Hepatocyte (in vitro differentiated cells): Measurements from ENCODE around the gene FRMPD4. TPM values are rescaled to one million over a fixed set of nuclear protein-coding genes. Genes with fewer than 3 reads are reported as not detected.

Experiments used
- DNase-seq: peaks from one replicate; pipeline ENCODE4 v3.0.0-alpha.2; 2016; ENCODE audit warnings: low spot score
- H2AFZ ChIP-seq: fragments of 200-600 bp; sonication (generic); 2 replicates; pipeline ENCODE4 v1.6.0; 2016; ENCODE audit warnings: antibody characterized with exemption, mild to moderate bottlenecking
- H3K27ac ChIP-seq: fragments of 200-600 bp; sonication (generic); 2 replicates; pipeline ENCODE4 v1.5.1; 2016; ENCODE audit warnings: mild to moderate bottlenecking
- H3K27me3 ChIP-seq: fragments of 200-600 bp; sonication (generic); 2 replicates; pipeline ENCODE4 v1.6.1; 2016
- H3K36me3 ChIP-seq: fragments of 200-600 bp; sonication (generic); replicated peaks from 2 replicates; pipeline ENCODE4 v1.5.1; 2016; ENCODE audit warnings: low read depth; ENCODE audit not compliant: insufficient read depth
- H3K4me1 ChIP-seq: fragments of 200-600 bp; sonication (generic); 2 replicates; pipeline ENCODE4 v1.5.1; 2016; ENCODE audit warnings: mild to moderate bottlenecking, moderate library complexity; ENCODE audit not compliant: insufficient read depth
- H3K4me2 ChIP-seq: fragments of 200-600 bp; sonication (generic); 2 replicates; pipeline ENCODE4 v1.6.0; 2016
- H3K4me3 ChIP-seq: fragments of 200-600 bp; sonication (generic); 2 replicates; pipeline ENCODE4 v1.5.1; 2016; ENCODE audit warnings: mild to moderate bottlenecking
- H3K79me2 ChIP-seq: fragments of 200-600 bp; sonication (generic); 2 replicates; pipeline ENCODE4 v1.6.0; 2017; ENCODE audit warnings: mild to moderate bottlenecking
- H3K9me2 ChIP-seq: fragments of 200-600 bp; sonication (generic); replicated peaks from 2 replicates; pipeline ENCODE4 v1.6.0; 2017; ENCODE audit warnings: mild to moderate bottlenecking; ENCODE audit not compliant: insufficient read depth
- H3K9me3 ChIP-seq: fragments of 200-600 bp; sonication (generic); 2 replicates; pipeline ENCODE4 v1.5.1; 2016; ENCODE audit warnings: low read depth, mild to moderate bottlenecking
- H4K20me1 ChIP-seq: fragments of 200-600 bp; sonication (generic); 2 replicates; pipeline ENCODE4 v1.6.0; 2016; ENCODE audit warnings: mild to moderate bottlenecking; ENCODE audit not compliant: insufficient read depth, poor library complexity, severe bottlenecking
- CTCF ChIP-seq: fragments of 200-600 bp; sonication (generic); IDR thresholded peaks from 2 replicates; pipeline ENCODE4 v1.5.1; 2016; ENCODE audit warnings: antibody characterized with exemption, mild to moderate bottlenecking; ENCODE audit not compliant: poor library complexity
- EZH2 ChIP-seq: fragments of 200-600 bp; sonication (generic); IDR thresholded peaks from 2 replicates; pipeline ENCODE4 v1.6.1; 2016; ENCODE audit warnings: antibody characterized with exemption, mild to moderate bottlenecking, borderline replicate concordance
- EZH2phosphoT487 ChIP-seq: fragments of 200-600 bp; sonication (generic); IDR thresholded peaks from one replicate; pipeline ENCODE4 v1.6.1; 2018; ENCODE audit warnings: antibody characterized with exemption, mild to moderate bottlenecking, low read depth, moderate library complexity; ENCODE audit not compliant: unreplicated experiment, severe bottlenecking
- WGBS: methylation state at CpG from one replicate; pipeline ENCODE4 v1.1.6; 2016; ENCODE audit warnings: low lambda C conversion rate; ENCODE audit errors: missing lambda C conversion rate; 5-methylcytosine and 5-hydroxymethylcytosine counted together
- polyA plus RNA-seq: library from polyadenylated mRNA; unstranded; fragments of >200 nt; fragmentation: Nextera tagmentation; extraction: Ambion mirVana; gene quantifications from 2 replicates; pipeline ENCODE4 v1.2.1, GENCODE V29; 2016
- total RNA-seq: library from RNA; depleted of rRNA; stranded (reverse); fragments of >200 nt; gene quantifications from 2 replicates; pipeline ENCODE4 v1.2.3, GENCODE V29; 2014

The FRMPD4 gene
- total and polyA plus RNA-seq, 2 experiments from 2014 or later, result 0.23 TPM; not detected in 1

- TF ChIP-seq EZH2phosphoT487 (no peak), CTCF (no peak), EZH2 (no peak)
- no peaks in the 10 kb centered on the region for H3K79me2 ChIP-seq
- 73% methylated on average over 2 of the region's 2 CpGs for WGBS
- H2AFZ ChIP-seq, result no peak overlapping the region
- H3K4me1 ChIP-seq, result no peaks in the 10 kb centered on the region
- no peak overlapping the region for H3K4me3 ChIP-seq
- H3K9me3 ChIP-seq, result no peaks in the 10 kb centered on the region
- no peaks in the 10 kb centered on the region for H3K27me3 ChIP-seq
- no peak for DNase-seq
- no peaks in the 10 kb centered on the region for H3K36me3 ChIP-seq
- H3K27ac ChIP-seq, result no peak overlapping the region
- H3K9me2 ChIP-seq, result no peaks in the 10 kb centered on the region
- H3K4me2 ChIP-seq, result no peak overlapping the region
- no peaks in the 10 kb centered on the region for H4K20me1 ChIP-seq
Observed at GRCh38 chrX:12339921-12340320, 201.6 kb downstream of the FRMPD4 start.

- Histone ChIP-seq H3K27me3 (no peaks in the 10 kb centered on the region), H3K4me3 (no peak overlapping the region), H3K9me2 (no peaks in the 10 kb centered on the region), H3K79me2 (no peaks in the 10 kb centered on the region), H3K27ac (no peak overlapping the region), H2AFZ (no peak overlapping the region), H4K20me1 (no peaks in the 10 kb centered on the region), H3K36me3 (no peaks in the 10 kb centered on the region), H3K9me3 (no peaks in the 10 kb centered on the region), H3K4me2 (no peak overlapping the region), H3K4me1 (no peaks in the 10 kb centered on the region)
- TF ChIP-seq CTCF, result no peak
- TF ChIP-seq EZH2, result no peak
- TF ChIP-seq EZH2phosphoT487, result no peak
- DNase-seq, result no peak
- WGBS, result 65% methylated on average over 2 of the region's 2 CpGs
Observed at GRCh38 chrX:12344954-12345353, 206.7 kb downstream of the FRMPD4 start.

GRCh38 chrX:12349201-12349600 is 210.9 kb downstream of the FRMPD4 start:
- no peak overlapping the region for H3K4me3 ChIP-seq
- H3K79me2 ChIP-seq, result no peaks in the 10 kb centered on the region
- H3K9me2 ChIP-seq, result no peaks in the 10 kb centered on the region
- H3K4me1 ChIP-seq, result no peaks in the 10 kb centered on the region
- no peaks in the 10 kb centered on the region for H3K36me3 ChIP-seq
- no peaks in the 10 kb centered on the region for H3K27me3 ChIP-seq
- H3K9me3 ChIP-seq, result no peaks in the 10 kb centered on the region
- no peak overlapping the region for H2AFZ ChIP-seq
- no peak for DNase-seq
- TF ChIP-seq EZH2phosphoT487 (no peak), EZH2 (no peak), CTCF (no peak)
- H3K4me2 ChIP-seq, result no peak overlapping the region
- 45% methylated on average over 8 of the region's 8 CpGs for WGBS
- H4K20me1 ChIP-seq, result no peaks in the 10 kb centered on the region
- H3K27ac ChIP-seq, result no peak overlapping the region

- H3K36me3 ChIP-seq, result no peaks in the 10 kb centered on the region
- no peaks in the 10 kb centered on the region for H3K27me3 ChIP-seq
- WGBS, result 66% methylated on average over 5 of the region's 5 CpGs
- no peaks in the 10 kb centered on the region for H3K79me2 ChIP-seq
- TF ChIP-seq EZH2phosphoT487 (no peak), CTCF (no peak), EZH2 (no peak)
- H3K4me1 ChIP-seq, result no peaks in the 10 kb centered on the region
- H3K9me2 ChIP-seq, result no peaks in the 10 kb centered on the region
- no peaks in the 10 kb centered on the region for H3K9me3 ChIP-seq
- H3K27ac ChIP-seq, result no peak overlapping the region
- H3K4me2 ChIP-seq, result no peak overlapping the region
- no peak overlapping the region for H2AFZ ChIP-seq
- no peak for DNase-seq
- no peak overlapping the region for H3K4me3 ChIP-seq
- no peaks in the 10 kb centered on the region for H4K20me1 ChIP-seq
Observed at GRCh38 chrX:12352922-12353321, 214.6 kb downstream of the FRMPD4 start.
